Fibroblast of villous mesenchyme (primary cell): ENCODE data around the gene SPTY2D1. TPM values are rescaled to one million over a fixed set of nuclear protein-coding genes. Genes with fewer than 3 reads are reported as not detected.

Experiments used
- DNase-seq: peaks from one replicate; pipeline ENCODE4 v3.0.0-alpha.2; 2010; ENCODE audit warnings: low read depth
- H3K4me3 ChIP-seq: 2 replicates; pipeline ENCODE4 v1.5.1; 2011; ENCODE audit warnings: low read depth, mild to moderate bottlenecking, low read length
- CTCF ChIP-seq: IDR thresholded peaks from 2 replicates; pipeline ENCODE4 v1.5.1; 2012; ENCODE audit warnings: low read depth, mild to moderate bottlenecking, low read length; ENCODE audit not compliant: insufficient read depth
- total RNA-seq: library from RNA; depleted of rRNA; stranded (reverse); fragments of >200 nt; gene quantifications from 2 replicates; pipeline ENCODE4 v1.2.3, GENCODE V29; 2012

The SPTY2D1 gene
- total RNA-seq, 1 donor: 20.7 TPM

GRCh38 chr11:18617688-18618341 lies 16.3 kb downstream of the SPTY2D1 start:
- H3K4me3 ChIP-seq: no peak overlapping the region
- DNase-seq: peak; percentile 49
- TF ChIP-seq CTCF: no peak

GRCh38 chr11:18615628-18616392 lies 18.3 kb downstream of the SPTY2D1 start:
- H3K4me3 ChIP-seq: no peak overlapping the region
- no peak for DNase-seq
- no peak for TF ChIP-seq CTCF

- no peak overlapping the region for H3K4me3 ChIP-seq
- no peak for DNase-seq
- TF ChIP-seq CTCF: no peak
Observed at GRCh38 chr11:18614667-18615066, 19.5 kb downstream of the SPTY2D1 start.

GRCh38 chr11:18612394-18612793 lies 21.7 kb downstream of the SPTY2D1 start:
- no peak overlapping the region for H3K4me3 ChIP-seq
- no peak for DNase-seq

GRCh38 chr11:18611196-18611595 lies 22.9 kb downstream of the SPTY2D1 start:
- H3K4me3 ChIP-seq: no peak overlapping the region
- TF ChIP-seq CTCF: no peak
- DNase-seq: no peak

More at GRCh38 chr11:18612394-18612793, 21.7 kb downstream of the SPTY2D1 start:
- TF ChIP-seq CTCF: no peak

GRCh38 chr11:18608376-18608775 lies 25.8 kb downstream of the SPTY2D1 start:
- no peak for TF ChIP-seq CTCF
- no peak overlapping the region for H3K4me3 ChIP-seq
- DNase-seq: no peak
